Activated CD4-positive, alpha-beta T cell treated with anti-CD3 and anti-CD28 coated beads, Interleukin-2, Interleukin-4, amounts not matched to agents 100 ng/mL and 50 ng/mL, durations not matched to agents 16 hours and 8 hours (primary cell): ENCODE measurements around the gene MDH1B.
"Not testable (repeated sequence)": the region's sequence is repeated elsewhere in the genome, so short reads cannot be mapped to it uniquely, and the experiment has no call there.

Experiments used
- DNase-seq: peaks from one replicate; pipeline ENCODE4 v3.0.0-alpha.2; 2020; ENCODE audit warnings: low spot score

Gene MDH1B

GRCh38 chr2:206765242-206766056, at the start of gene MDH1B, which contains the start of gene FASTKD2:
Gene MDH1B (minus strand): TSS chr2:206765328. CDS start chr2:206765271, 57 bp downstream.
Gene FASTKD2 (plus strand): TSS chr2:206765606. CDS start chr2:206766694, 1,088 bp downstream.
- peak; percentile 87 for DNase-seq

DNA sequence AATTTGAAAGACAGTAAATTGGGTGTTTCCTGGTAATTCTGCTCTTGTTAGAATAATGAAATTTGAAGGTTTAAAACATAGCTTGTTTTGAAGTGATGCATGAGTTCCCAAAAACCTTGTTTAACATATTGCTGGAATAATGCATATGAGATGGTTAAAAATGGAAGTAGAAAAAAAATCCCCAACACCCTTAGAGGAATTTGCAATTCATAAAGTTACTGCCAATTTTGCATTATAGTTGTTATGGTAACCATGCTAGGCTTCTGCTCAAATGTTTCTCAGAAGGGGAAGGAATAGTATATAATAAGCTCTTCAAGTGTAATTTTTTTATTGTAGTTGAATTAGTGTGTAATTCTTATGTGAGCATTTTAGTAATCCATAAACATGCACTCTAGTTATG, 49.4 kb upstream of the MDH1B start:
- no peak for DNase-seq

GRCh38 chr2:206812471-206812870, 47.3 kb upstream of the MDH1B start:
- not testable (repeated sequence) for DNase-seq

DNA sequence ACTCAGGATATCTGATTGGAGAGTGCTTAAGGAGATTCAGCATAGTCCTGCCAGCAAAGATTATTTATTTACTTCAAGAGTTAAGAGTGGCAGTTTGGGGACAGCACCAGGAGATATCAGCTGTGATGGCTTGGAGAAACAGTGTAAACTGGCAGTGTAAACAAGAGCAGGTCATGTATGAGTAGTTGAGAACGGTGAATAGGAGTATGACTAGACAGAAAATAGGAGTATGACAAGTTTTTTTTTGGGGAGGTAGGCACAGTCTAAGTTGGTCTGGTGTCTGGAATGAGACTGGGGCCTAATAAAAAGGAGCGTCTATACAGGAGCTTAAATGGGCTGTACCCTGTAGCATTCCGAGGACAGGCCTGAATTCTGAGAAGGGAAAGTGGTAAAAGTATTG, 42.5 kb upstream of the MDH1B start:
- not testable (repeated sequence) for DNase-seq

- DNase-seq = no peak
Observed at GRCh38 chr2:206805887-206806607, 40.9 kb upstream of the MDH1B start.

DNA sequence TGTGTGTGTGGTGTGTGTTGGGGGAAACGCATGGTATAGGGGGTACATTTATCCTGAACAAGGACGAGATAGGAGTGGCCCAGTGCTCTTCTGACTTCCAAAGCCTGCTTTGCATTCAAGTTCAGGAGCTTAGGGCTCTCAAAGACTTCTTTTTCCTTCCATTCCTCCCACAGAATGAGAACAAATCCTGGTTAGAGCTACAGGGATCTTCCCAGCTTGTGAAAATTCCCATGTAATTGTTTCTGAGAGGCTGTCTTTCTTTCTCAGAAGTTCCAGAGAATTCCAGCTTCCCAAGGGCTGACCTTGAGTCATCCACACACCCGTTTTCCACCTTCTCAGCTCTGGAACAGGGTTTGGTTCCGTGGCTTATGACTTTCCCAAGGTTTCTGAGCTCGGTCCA, 39.2 kb upstream of the MDH1B start:
- no peak for DNase-seq

GRCh38 chr2:206802654-206803514, 37.8 kb upstream of the MDH1B start:
- no peak for DNase-seq

DNA sequence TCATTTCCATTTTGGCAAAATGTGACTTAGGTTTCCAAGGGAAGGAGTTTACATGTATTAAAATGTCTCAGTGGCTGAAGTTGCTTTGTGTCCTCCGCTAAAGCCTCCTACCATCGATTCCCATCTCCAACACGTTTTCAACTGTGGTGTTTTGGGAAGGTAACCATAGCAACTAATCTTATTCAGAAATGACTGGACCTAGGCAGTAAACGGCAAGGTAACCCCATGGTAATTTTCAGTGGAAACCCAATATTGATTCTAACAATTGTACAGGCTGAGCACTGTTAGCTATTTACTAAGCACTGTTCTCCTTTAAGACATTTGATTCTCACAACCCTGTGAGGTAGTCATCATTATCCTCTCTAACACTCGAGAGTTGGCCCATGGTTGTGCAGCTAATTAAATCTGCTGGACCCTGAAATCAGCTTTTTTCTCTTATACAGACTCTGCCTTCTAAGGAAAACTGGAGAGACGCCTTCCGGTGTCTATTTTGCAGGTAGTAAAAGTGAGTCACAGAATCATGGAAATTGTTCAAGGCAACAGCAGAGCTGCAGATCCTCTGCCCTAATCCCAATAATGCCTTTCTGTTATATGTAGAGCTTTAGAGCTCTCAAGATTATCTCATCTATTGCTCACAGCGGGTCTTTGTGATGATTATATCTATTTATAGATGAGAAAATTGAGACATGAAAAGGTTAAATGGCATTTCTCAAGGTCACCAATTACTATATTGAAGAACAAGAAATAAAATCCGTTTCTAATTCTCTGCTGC, 36.5 kb upstream of the MDH1B start:
- no peak for DNase-seq

DNA sequence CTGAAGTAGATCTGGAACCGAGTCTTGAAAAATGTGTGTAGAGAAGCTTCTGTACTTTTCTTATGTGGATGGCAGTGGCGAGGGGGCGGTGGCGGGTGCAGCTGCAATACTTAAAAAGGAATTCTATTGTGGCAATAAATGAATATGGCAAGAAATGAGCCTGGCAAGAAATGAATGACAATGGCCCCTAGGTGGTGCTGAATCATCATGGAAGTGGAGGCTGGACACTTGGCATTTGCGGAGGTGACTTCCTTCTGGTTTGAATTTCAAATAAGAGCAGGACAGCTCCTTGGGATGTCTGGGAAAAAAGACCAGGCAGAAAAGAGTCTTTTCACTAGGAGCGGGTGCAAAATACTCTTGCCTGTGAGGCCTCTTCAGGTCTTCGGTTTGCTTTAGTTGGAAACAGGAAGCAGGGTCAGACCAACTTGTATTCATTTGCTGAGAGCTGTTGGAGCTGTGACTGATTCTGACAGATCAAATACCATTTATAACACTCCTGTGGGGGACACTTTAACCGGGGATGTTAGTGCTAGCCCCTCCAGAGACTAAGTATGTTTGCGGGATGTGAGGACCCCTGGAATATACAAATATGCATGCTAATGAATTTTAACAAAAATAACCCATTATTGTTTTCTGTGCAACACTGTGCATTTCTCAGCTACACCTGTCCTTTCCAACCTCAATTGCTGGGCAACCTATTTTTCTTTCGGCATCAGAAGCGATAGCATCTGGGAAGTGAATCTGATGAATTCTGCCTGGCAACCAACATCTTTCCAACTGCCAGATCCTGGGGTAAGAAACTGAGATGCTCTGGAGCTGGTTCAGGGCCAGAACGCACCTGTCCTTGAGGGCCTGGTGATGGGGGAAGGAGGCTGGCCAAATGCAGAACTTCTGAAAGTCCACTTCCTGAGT, 35.6 kb upstream of the MDH1B start:
- DNase-seq = peak; percentile 49

GRCh38 chr2:206799083-206799482, 34.0 kb upstream of the MDH1B start:
- peak; percentile 19 for DNase-seq

DNA sequence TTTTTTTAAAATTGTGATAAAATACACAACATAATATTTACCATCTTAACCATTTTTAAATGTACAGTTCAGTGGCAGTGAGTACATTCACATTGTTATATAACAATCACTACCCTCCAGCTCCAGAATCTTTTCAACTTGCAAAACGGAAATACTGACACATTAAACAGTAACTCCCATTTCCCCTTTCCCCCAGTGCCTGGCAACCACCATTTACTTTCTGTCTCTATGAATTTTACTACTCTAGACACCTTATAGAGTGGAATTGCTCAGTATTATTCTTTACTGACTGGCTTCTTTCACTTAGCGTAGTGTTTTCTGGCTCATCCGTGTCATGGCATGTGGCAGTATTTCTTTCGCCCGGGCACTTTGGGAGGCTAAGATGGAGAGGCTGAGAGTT, 32.9 kb upstream of the MDH1B start:
- DNase-seq = peak; percentile 19

DNA sequence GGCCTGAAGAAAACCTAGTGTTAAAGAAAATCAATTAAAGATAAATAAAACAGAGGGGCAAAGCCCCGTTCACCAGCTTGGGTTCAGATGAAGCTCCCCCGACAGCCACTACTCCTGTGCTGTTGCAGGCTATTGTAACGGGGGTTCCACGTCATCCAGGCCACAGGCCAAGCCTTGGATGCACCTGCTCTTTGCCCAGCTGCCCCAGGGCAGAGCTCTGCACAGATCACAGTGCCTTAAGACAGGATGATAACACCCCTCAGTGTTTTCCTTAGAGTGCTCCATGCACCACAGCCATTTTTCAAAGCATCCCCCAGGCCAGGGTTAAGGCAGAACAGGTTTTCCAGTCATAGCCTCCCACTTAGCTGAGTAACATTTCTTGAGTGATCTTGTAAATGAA, 32.2 kb upstream of the MDH1B start:
- DNase-seq = no peak

DNA sequence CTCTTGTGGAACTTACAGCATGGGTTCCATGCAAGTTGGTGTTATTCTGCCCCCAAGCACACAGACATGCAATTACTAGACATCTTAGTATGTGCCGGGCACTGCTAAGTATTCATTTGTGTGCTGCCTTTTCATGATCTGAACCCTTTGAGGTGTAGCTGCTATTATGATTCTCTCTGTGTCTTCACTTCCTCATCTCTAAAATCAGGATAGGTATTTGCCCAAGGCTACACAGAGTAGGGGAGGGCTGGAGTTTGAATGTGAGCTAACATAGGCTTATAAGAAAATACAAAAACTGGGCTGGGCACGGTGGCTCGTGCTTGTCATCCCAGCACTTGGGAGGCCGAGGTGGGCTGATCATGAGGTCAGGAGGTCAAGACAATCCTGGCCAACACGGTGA, 27.5 kb upstream of the MDH1B start:
- DNase-seq = no peak

DNA sequence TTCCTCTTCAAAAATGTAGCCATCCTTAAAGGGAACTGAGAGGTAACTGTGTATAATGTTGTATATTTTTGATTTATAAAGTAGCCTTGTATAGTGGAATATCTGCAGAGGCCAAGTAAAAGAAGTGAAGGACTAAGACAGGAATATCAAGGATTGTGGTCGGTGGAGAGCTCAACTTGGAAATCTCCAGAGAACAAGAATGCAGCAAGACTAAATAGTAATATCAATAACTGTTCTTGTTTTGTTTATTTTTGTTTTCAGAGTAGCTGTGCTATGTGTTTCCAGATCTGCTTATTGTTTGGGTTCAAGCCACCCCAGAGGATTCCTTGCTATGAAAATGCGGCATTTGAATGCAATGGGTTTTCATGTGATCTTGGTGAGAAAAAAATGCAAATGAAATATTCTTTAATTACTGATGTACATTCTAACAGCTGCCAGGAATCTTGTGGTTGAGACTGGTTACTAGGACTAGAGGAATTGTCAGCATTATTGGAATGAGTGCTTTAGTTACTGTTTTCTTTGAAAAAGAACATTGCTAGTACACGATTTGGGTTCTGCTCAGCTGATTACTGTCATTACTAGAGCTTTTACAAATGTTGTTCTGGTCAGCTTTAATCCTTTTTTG, 25.3 kb upstream of the MDH1B start:
- DNase-seq = no peak

DNA sequence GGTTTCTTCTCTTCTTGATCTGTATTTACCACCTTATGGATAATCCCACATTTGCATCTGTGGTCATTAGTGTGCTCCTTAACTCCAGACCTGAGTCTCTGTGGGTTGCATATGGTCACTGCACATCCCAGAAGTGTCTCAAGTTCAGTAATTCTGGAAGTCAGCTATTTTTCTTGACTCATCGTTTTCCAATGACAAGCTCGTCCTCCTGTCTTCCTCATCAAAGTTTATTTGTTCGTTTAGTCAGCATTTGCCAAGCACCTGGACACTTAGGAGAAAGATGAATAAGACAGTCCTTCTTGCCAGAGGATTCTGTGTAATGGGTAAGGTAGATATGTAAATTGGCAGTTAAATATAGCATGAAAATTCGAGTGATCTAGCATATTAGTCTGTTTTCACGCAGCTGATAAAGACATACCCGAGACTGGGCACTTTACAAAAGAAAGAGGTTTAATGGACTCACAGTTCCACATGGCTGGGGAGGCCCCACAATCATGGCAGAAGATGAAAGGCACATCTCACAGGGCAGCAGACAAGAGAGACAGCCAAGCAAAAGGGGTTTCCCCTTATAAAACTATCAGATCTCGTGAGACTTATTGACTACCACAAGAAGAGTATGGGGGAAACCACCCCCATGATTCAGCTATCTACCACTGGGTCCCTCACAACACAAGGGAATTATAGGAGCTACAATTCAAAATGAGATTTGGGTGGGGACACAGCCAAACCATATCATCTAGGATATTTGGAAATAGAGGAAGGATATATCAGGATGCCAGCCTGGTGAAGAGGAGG, 19.6 kb upstream of the MDH1B start:
- DNase-seq = no peak

GRCh38 chr2:206783718-206784117, 18.6 kb upstream of the MDH1B start:
- DNase-seq = no peak

DNA sequence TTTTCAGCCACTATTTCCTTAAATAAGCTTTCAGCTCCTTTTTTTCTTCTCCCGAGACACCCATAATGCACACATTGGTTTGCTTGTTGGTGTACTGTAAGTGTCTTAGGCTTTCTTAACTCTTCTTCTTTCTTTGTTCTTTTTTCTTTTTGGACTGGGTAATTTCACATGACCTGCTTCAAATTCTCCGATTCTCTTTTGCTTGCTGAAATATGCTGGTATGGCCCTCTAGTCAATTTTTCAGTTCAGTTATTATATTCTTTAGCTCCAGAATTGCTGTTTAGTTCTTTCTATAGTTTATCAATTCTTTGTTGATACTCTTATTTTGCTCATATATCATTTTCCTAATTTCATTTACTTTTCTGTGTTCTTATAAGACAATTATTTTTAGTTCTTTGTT, 15.5 kb upstream of the MDH1B start:
- no peak for DNase-seq

- no peak for DNase-seq
Observed at GRCh38 chr2:206776432-206776831, 11.3 kb upstream of the MDH1B start.

GRCh38 chr2:206774871-206775270, 9.7 kb upstream of the MDH1B start:
- DNase-seq = no peak
